Measurements from ENCODE around the gene ATP12A. TPM values are rescaled to one million over a fixed set of nuclear protein-coding genes. Genes with fewer than 3 reads are reported as not detected.

The ATP12A gene
- total RNA-seq, 1 donor from 2014 or later, result not detected

GRCh38 chr13:24684600-24684998, 4.4 kb downstream of the ATP12A start:
- DNase-seq (ENCODE audit: low read depth), result peak; percentile 18

- DNase-seq (ENCODE audit: low read depth), result no peak
Measured at GRCh38 chr13:24685314-24685713, 5.1 kb downstream of the ATP12A start.

- DNase-seq (ENCODE audit: low read depth), result no peak
Measured at GRCh38 chr13:24687611-24688010, 7.4 kb downstream of the ATP12A start.

GRCh38 chr13:24688111-24688510, 7.9 kb downstream of the ATP12A start:
- no peak for DNase-seq (ENCODE audit: low read depth)

GRCh38 chr13:24688950-24689349, 8.7 kb downstream of the ATP12A start:
- DNase-seq (ENCODE audit: low read depth), result no peak

GRCh38 chr13:24691381-24691780, 11.2 kb downstream of the ATP12A start:
- no peak for DNase-seq (ENCODE audit: low read depth)

GRCh38 chr13:24692561-24692960, 12.4 kb downstream of the ATP12A start:
- DNase-seq (ENCODE audit: low read depth), result peak; percentile 33

- DNase-seq (ENCODE audit: low read depth), result peak; percentile 23
Measured at GRCh38 chr13:24693862-24694471, 13.8 kb downstream of the ATP12A start.

- DNase-seq (ENCODE audit: low read depth), result no peak
Measured at GRCh38 chr13:24694907-24695306, 14.7 kb downstream of the ATP12A start.

- no peak for DNase-seq (ENCODE audit: low read depth)
Measured at GRCh38 chr13:24698686-24699085, 18.5 kb downstream of the ATP12A start.

GRCh38 chr13:24699541-24699940, 19.3 kb downstream of the ATP12A start:
- DNase-seq (ENCODE audit: low read depth), result no peak

- DNase-seq (ENCODE audit: low read depth), result no peak
Measured at GRCh38 chr13:24700539-24700938, 20.3 kb downstream of the ATP12A start.

- DNase-seq (ENCODE audit: low read depth), result no peak
Measured at GRCh38 chr13:24706886-24707585, 26.8 kb downstream of the ATP12A start.

- DNase-seq (ENCODE audit: low read depth), result no peak
Measured at GRCh38 chr13:24709186-24709913, 29.1 kb downstream of the ATP12A start.

- peak; percentile 55 for DNase-seq (ENCODE audit: low read depth)
Measured at GRCh38 chr13:24713022-24713421, 32.8 kb downstream of the ATP12A start.

GRCh38 chr13:24716011-24716410, 35.8 kb downstream of the ATP12A start:
- no peak for DNase-seq (ENCODE audit: low read depth)

- DNase-seq (ENCODE audit: low read depth), result no peak
Measured at GRCh38 chr13:24716446-24716845, 36.2 kb downstream of the ATP12A start.

- DNase-seq (ENCODE audit: low read depth), result no peak
Measured at GRCh38 chr13:24717217-24717616, 37.0 kb downstream of the ATP12A start.

- peak; percentile 3 for DNase-seq (ENCODE audit: low read depth)
Measured at GRCh38 chr13:24718192-24718965, 38.2 kb downstream of the ATP12A start.

- DNase-seq (ENCODE audit: low read depth), result no peak
Measured at GRCh38 chr13:24719139-24719538, 38.9 kb downstream of the ATP12A start.

- DNase-seq (ENCODE audit: low read depth), result no peak
Measured at GRCh38 chr13:24723206-24723605, 43.0 kb downstream of the ATP12A start.

- no peak for DNase-seq (ENCODE audit: low read depth)
Measured at GRCh38 chr13:24724714-24725113, 44.5 kb downstream of the ATP12A start.
